CD4-positive, alpha-beta T cell treated with Interleukin-12 subunit alpha and Interleukin-12 subunit beta, for 1 hour (primary cell): ENCODE results near the gene UGGT2.
"Not testable (repeated sequence)": the region's sequence is repeated elsewhere in the genome, so short reads cannot be mapped to it uniquely, and the experiment has no call there.

Experiments
- DNase-seq: peaks from one replicate; pipeline ENCODE4 v3.0.0-alpha.2; 2020

The UGGT2 gene

GRCh38 chr13:96053003-96053703 is at the start of gene UGGT2:
UGGT2 (minus strand) TSS chr13:96053401; CDS start chr13:96053312, 89 bp downstream.
- peak; percentile 16 for DNase-seq

GRCh38 chr13:96100457-96101220 is 47.4 kb upstream of the UGGT2 start:
- no peak for DNase-seq

DNA sequence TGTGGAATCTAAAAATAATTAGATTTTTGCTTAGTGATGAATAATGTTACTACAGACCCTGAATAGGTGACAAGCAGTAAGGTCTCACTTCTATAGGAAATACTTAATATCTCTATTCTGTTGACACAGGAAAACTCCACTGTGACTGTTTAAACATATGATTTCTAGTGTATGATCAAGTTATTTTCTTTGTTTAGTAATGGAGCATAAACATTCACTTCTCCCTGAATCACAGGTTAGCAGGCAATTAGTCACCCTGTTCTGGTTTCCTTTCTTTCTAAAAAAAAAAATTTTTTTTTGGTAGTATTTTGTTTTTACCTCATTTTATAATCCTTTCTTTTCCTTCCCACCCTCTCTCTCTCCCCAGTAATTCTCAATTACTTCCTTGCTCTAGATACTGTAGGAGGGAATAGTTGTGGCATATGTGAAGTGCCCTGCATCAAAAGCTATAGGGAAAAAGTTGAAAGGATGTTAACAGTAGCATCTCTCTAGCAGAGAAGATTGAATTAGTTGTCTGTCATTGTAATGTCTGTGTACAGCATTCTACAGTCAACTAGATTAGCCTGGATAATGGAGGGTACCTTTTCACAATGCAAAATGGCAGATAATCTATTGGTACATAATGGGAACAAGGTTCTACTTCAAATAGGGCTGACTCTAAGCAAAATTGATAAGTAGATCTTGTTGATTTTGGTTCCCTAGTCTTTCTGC is 40.2 kb upstream of the UGGT2 start:
- no peak for DNase-seq

- no peak for DNase-seq
These were observed 38.2 kb upstream of the UGGT2 start for GRCh38 chr13:96091164-96092117.

DNA sequence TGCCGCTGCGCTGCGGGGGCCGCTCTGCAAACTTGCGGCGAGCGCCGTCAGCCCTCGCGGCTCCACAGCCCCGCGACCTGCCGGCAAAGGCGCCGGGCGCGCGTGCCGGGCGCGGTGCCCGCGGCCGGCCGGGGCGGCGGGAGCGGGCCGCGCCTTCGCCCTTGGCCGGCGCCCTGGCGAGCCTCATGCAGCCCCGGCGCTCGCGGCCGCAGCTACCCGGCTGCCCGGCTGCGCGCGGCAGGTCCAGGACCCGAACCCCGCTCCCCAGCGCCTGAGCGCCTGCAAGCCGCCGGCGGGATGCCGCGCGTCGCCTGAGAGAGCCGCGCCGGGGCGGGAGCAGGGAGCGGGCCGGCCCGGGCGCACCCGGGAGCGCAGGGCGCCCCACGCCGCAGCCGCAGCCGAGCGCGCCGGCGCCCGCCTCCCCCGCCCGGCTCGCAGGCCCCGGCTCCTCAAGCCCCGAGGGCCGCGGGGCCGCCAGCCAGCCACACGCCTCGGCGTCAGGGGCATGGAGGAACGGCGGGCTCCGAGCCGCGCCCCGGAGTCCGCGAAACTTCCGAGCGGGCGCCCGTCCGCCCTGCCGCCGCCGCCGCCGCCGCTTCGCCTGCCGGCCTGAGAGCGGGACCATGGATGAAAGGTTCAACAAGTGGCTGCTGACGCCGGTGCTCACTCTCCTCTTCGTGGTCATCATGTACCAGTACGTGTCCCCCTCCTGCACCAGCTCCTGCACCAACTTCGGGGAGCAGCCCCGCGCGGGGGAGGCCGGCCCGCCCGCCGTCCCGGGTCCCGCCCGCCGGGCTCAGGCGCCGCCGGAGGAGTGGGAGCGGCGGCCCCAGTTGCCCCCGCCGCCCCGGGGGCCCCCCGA is 37.3 kb upstream of the UGGT2 start:
- DNase-seq = no peak

GRCh38 chr13:96089749-96090239 is 36.6 kb upstream of the UGGT2 start, which contains the start of gene HS6ST3:
HS6ST3 (plus strand) TSS chr13:96090107.
- DNase-seq = no peak

DNA sequence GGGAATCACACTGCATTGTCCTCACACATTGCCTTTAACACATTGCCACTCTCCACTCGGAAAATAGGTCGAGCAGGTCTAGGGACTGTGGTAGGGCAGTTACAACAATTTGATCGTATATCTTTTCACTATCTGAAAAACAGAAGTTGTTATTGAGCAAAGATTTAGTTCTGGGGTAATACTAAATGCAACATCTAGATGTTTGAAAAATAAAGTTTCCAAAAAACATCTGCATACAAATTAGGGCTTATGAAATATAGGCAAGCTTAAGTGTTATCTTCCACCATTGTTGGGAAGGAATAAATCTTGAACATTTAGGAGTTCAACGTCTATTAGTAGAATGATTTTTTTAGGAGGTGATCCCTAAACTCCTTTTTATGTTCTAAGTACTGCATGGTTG is 35.9 kb upstream of the UGGT2 start:
- DNase-seq = no peak

DNA sequence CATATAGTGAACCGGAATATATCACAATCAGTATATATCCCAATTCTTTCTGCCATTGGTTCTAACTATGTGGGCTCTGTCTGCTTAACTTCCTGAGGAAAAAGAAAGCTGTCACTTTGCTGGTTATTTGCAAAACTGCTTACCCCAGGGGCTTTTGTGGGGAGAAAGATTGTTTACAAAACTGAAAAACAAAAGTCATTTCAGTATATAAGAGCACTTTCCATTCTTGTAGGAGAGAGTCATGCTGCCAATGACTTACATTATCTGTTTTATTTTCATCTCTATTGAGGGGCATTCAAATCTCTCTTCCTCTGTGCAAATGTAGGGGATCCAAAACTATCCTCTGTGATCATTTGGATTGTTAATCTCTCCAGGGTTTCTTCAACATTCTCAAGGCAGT is 33.5 kb upstream of the UGGT2 start:
- DNase-seq = no peak

DNA sequence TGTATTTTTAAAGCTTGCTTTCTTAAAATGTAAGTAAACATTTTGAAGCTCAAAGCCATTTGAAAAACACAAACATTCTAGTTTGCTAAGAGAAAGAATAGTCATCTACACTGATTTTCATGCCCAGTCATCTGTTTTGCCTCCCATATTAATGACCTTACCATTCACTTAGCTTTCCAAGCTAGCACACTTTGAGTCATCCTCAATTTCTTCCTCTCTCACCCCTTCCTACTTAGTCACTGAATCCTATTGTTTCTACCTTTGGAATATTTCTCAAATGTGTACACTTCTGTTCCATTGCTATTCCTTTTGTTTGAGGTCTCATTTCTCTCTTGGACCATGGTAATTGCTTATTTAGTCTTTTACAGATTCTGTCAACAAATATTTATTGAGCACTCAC is 29.4 kb upstream of the UGGT2 start:
- DNase-seq = no peak

GRCh38 chr13:96081888-96082287 is 28.7 kb upstream of the UGGT2 start:
- DNase-seq = no peak

GRCh38 chr13:96080676-96081075 is 27.5 kb upstream of the UGGT2 start:
- no peak for DNase-seq

DNA sequence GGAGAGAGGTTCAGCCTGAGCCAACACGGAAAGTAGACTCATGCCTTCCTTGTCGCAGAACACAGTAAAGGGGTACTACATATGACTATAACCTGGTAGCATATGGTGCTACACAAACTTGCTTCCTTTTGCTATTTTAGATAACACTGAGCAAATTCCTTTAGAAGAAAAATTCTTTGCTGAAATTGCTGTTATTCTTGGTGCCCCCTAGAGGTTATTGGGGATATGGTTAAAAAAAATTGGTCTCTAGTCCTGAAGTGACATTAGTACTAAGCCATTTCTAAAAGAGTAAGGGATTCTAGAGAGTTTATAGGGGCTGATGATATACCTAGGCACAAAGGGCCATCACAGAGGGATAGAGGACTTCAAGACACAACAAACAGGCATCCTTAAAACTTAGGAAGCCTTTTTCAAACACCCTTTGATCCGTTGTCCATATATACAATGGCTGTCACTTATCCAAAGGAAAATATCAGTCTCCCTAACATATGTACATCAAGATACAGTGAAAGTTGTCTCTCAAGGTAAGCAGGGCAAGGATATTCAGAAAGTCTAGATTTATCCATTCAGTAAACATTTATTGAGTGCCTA is 22.8 kb upstream of the UGGT2 start:
- no peak for DNase-seq

DNA sequence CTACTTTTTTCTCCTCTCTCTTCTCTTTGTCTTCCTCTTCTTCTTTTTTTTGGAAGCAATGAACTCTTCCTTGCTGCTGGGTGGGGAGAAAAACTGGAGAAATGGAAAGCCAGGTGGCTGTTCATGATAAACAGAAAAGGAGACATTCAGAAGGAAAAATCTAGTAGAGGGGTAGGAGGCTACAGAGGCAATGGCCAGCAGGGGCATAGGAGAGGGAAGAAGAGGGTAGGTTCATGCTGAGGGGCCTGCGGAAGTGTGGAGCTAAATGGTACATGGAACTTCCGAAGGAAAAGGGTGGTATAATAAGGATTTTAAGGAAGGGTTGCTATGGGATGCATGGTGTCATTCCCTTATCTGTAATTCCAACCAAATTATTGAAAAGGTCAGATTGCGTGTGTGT is 19.2 kb upstream of the UGGT2 start:
- DNase-seq = no peak

- no peak for DNase-seq
These were observed 18.3 kb upstream of the UGGT2 start for GRCh38 chr13:96071504-96071903.

GRCh38 chr13:96068729-96069128 is 15.5 kb upstream of the UGGT2 start:
- DNase-seq = no peak

GRCh38 chr13:96065849-96066248 is 12.6 kb upstream of the UGGT2 start:
- DNase-seq = no peak

- no peak for DNase-seq
These were observed 572 bp downstream of the UGGT2 start for GRCh38 chr13:96052656-96053002.

- DNase-seq = not testable (repeated sequence)
These were observed 1.3 kb downstream of the UGGT2 start for GRCh38 chr13:96051946-96052345.

DNA sequence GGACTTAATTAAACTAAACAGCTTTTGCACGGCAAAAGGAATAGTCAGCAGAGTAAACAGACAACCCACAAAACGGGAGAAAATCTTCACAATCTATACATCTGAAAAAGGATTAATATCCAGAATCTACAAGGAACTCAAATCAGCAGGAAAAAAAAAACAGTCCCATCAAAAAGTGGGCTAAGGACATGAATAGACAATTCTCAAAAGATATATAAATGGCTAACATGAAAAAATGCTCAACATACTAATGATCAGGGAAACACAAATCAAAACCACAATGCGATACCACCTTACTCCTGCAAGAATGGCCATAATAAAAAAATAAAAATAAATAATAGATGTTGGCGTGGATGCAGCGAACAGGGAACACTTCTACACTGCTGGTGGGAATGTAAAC is 1.7 kb downstream of the UGGT2 start:
- DNase-seq = not testable (repeated sequence)

GRCh38 chr13:96050955-96051354 is 2.2 kb downstream of the UGGT2 start:
- DNase-seq = not testable (repeated sequence)
